Neural crest cell (in vitro differentiated cells): ENCODE data around the gene CDK12. TPM values are rescaled to one million over a fixed set of nuclear protein-coding genes. Genes with fewer than 3 reads are reported as not detected.
"Not testable (repeated sequence)": the region's sequence is repeated elsewhere in the genome, so short reads cannot be mapped to it uniquely, and the experiment has no call there.

Source experiments
- DNase-seq: peaks from one replicate; pipeline ENCODE4 v3.0.0; 2021; ENCODE audit warnings: low read depth, mixed read lengths, low spot score
- H3K27ac Mint-ChIP-seq: one replicate; pipeline ENCODE4 v1.8.0; 2021; ENCODE audit warnings: mild to moderate bottlenecking, mixed read lengths; ENCODE audit not compliant: unreplicated experiment
- H3K27me3 Mint-ChIP-seq: 2 replicates; pipeline ENCODE4 v1.8.0; 2021; ENCODE audit warnings: low read depth, mild to moderate bottlenecking, mixed read lengths
- H3K36me3 Mint-ChIP-seq: 2 replicates; pipeline ENCODE4 v1.8.0; 2021; ENCODE audit warnings: low read depth, mild to moderate bottlenecking, mixed read lengths
- H3K4me1 Mint-ChIP-seq: 2 replicates; pipeline ENCODE4 v1.8.0; 2021; ENCODE audit warnings: mixed read lengths
- H3K4me3 Mint-ChIP-seq: one replicate; pipeline ENCODE4 v1.8.0; 2021; ENCODE audit warnings: mild to moderate bottlenecking, mixed read lengths
- H3K9me3 Mint-ChIP-seq: 2 replicates; pipeline ENCODE4 v1.8.0; 2021; ENCODE audit warnings: mixed read lengths
- CTCF ChIP-seq: fragments of 200-600 bp; sonication (generic); conservative IDR thresholded peaks from 2 replicates; pipeline ENCODE4 v1.5.0; 2021; ENCODE audit warnings: antibody characterized with exemption, mild to moderate bottlenecking
- total RNA-seq: library from RNA; stranded (reverse); gene quantifications from 2 replicates; pipeline ENCODE4 v1.2.1, GENCODE V29; 2021

CDK12 gene
- total RNA-seq, 1 donor from 2014 or later, result 69.8 TPM

GRCh38 chr17:39473310-39473709 lies 12.0 kb downstream of the CDK12 start:
- Mint-ChIP-seq H3K36me3 (peaks cover 4% of the 10 kb centered on the region), H3K27ac (no peak overlapping the region), H3K4me3 (no peak overlapping the region), H3K4me1 (no peaks in the 10 kb centered on the region), H3K27me3 (no peaks in the 10 kb centered on the region), H3K9me3 (no peaks in the 10 kb centered on the region)
- DNase-seq, result no peak
- no peak for TF ChIP-seq CTCF

- H3K9me3 Mint-ChIP-seq, DNase-seq, H3K27ac Mint-ChIP-seq, H3K27me3 Mint-ChIP-seq, H3K4me3 Mint-ChIP-seq, H3K4me1 Mint-ChIP-seq, H3K36me3 Mint-ChIP-seq: not testable (repeated sequence)
Observed at GRCh38 chr17:39479631-39480030, 18.3 kb downstream of the CDK12 start.

GRCh38 chr17:39483506-39483905 lies 22.2 kb downstream of the CDK12 start:
- Mint-ChIP-seq H3K4me1 (no peaks in the 10 kb centered on the region), H3K9me3 (no peaks in the 10 kb centered on the region), H3K27ac (no peak overlapping the region), H3K4me3 (no peak overlapping the region), H3K36me3 (peaks cover 3% of the 10 kb centered on the region), H3K27me3 (no peaks in the 10 kb centered on the region)
- no peak for DNase-seq
- TF ChIP-seq CTCF, result no peak

- Mint-ChIP-seq H3K27ac (no peak overlapping the region), H3K27me3 (no peaks in the 10 kb centered on the region), H3K4me3 (no peak overlapping the region), H3K4me1 (no peaks in the 10 kb centered on the region), H3K36me3 (peaks cover 3% of the 10 kb centered on the region), H3K9me3 (no peaks in the 10 kb centered on the region)
- DNase-seq, result no peak
- TF ChIP-seq CTCF, result no peak
Observed at GRCh38 chr17:39484178-39484577, 22.9 kb downstream of the CDK12 start.

GRCh38 chr17:39485555-39485954 lies 24.3 kb downstream of the CDK12 start:
- no peaks in the 10 kb centered on the region for H3K9me3 Mint-ChIP-seq
- peaks cover 5% of the 10 kb centered on the region for H3K36me3 Mint-ChIP-seq
- no peak for TF ChIP-seq CTCF
- no peaks in the 10 kb centered on the region for H3K4me1 Mint-ChIP-seq
- H3K27ac Mint-ChIP-seq, result no peak overlapping the region
- no peaks in the 10 kb centered on the region for H3K27me3 Mint-ChIP-seq
- no peak overlapping the region for H3K4me3 Mint-ChIP-seq
- DNase-seq, result no peak

GRCh38 chr17:39486242-39486641 lies 25.0 kb downstream of the CDK12 start:
- no peak for TF ChIP-seq CTCF

GRCh38 chr17:39487490-39487889 lies 26.2 kb downstream of the CDK12 start:
- not testable (repeated sequence) for H3K4me3 Mint-ChIP-seq, H3K27me3 Mint-ChIP-seq, H3K9me3 Mint-ChIP-seq, DNase-seq, H3K4me1 Mint-ChIP-seq, H3K36me3 Mint-ChIP-seq, H3K27ac Mint-ChIP-seq

More at GRCh38 chr17:39486242-39486641, 25.0 kb downstream of the CDK12 start:
- DNase-seq, result no peak
- Mint-ChIP-seq H3K27ac (no peak overlapping the region), H3K4me1 (no peaks in the 10 kb centered on the region), H3K27me3 (no peaks in the 10 kb centered on the region), H3K36me3 (peaks cover 5% of the 10 kb centered on the region), H3K4me3 (no peak overlapping the region), H3K9me3 (no peaks in the 10 kb centered on the region)
